NOMO-1 treated with dmso at 0.1 percent for 144 hours (cell line): ENCODE measurements around the gene ZNF511.
"Not testable (repeated sequence)": the region's sequence is repeated elsewhere in the genome, so short reads cannot be mapped to it uniquely, and the experiment has no call there.

Experiments
- DNase-seq: peaks from one replicate; lab custom pipeline; 2025; ENCODE audit not compliant: unreplicated experiment; lab: John Stamatoyannopoulos, UW

ZNF511 gene, protein sequence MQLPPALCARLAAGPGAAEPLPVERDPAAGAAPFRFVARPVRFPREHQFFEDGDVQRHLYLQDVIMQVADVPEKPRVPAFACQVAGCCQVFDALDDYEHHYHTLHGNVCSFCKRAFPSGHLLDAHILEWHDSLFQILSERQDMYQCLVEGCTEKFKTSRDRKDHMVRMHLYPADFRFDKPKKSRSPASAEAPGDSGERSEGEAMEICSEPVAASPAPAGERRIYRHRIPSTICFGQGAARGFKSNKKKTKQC

GRCh38 chr10:133308421-133309099, at the start of gene ZNF511, which contains the start of gene TUBGCP2:
Gene ZNF511 (plus strand): TSS chr10:133308914. CDS start chr10:133308944, 30 bp downstream.
Gene TUBGCP2 (minus strand): TSS chr10:133308872. CDS start chr10:133302941, 5,931 bp downstream.
- peak; percentile 66 for DNase-seq

GRCh38 chr10:133259602-133259989, 49.1 kb upstream of the ZNF511 start:
- no peak for DNase-seq

DNA sequence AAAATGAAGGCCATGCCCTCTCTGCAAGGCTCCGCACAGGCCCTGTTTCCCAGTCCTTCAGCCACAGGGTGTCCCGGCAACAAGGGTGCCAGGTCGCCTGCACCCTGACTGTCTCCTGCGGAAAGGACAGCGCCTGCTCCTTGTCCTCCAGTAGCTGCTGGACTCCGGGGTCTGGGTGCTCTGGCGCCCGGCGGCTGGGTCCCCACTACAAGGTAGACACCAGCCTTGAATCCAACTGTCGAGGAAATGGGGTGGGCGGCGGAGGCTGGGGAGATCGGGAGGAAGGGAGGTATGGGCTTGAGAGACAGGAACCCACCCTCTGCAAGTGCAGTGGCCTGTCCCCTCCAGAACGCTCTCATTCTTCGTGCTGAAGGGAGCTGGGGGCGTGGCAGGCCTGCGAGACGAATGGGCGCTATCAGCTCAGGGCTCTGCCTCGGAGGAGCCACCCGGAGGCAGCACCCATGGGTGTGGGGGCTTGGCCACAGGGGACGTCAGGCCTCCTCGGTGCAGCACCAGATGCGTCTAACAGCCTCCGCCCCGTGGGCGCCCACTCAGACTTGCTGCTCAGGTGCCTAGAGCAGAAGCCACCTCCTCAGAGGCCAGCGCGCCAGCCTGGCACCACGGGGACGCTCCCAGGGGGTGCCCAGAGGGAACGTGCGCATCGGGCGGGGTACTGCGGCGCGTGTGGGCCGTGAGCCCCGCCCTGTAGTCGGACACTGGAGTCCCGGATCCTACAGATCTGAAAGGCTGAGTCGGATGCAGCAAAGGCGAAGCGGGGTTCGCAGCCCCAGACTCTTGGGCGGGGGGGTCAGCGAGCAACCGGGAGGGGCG, 47.6 kb upstream of the ZNF511 start:
- no peak for DNase-seq

DNA sequence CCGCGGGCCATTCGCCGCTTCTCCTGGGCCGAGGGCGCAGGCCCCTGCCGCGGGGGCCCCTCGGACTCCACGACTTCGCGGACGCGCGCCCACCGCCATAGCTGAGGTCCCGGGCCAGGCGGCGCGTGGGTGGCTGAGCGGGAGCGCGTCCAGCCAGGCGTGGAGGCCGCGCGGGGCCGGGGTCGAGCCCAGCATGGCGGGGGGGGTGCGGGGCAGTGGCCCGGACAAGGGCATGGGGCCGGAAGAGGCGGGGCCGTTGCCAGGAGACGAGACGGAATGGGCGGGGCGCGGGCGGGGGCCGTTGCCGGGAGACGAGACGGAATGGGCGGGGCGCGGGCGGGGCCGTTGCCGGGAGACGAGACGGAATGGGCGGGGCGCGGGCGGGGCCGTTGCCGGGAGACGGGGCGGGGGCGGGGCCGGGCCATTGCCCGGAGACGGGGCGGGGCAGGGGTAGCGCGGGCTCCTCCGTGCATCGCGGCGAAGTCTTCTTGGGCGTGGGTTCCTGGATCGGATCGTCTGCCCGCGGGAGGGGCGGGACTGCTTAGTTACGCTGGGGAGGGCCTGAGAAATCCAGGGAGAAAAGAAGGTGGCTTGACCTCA, 46.9 kb upstream of the ZNF511 start:
- DNase-seq, result peak; percentile 32

DNA sequence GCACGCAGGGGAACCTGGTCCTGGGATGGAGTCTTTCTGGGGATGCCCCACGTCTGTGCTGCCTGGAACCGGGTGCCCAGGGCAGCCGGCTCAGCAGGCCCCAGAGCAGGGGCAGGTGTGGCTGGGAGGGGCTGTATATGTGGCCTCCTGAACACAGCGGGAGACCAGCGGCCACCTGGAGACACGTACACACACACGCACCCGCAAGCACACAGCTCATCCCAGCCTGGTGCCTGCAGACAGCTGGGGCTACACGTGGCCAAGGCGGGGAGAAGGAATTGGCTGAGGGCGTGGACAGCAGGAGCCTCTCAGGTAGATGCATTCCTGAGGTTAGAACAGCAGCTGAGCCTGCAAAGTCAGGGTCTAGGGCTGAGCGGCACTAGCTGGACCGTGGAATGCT, 46.0 kb upstream of the ZNF511 start:
- no peak for DNase-seq

GRCh38 chr10:133263674-133264073, 45.0 kb upstream of the ZNF511 start:
- DNase-seq, result no peak

- peak; percentile 48 for DNase-seq
Observed at GRCh38 chr10:133264461-133264860, 44.3 kb upstream of the ZNF511 start.

GRCh38 chr10:133265052-133265451, 43.7 kb upstream of the ZNF511 start:
- not testable (repeated sequence) for DNase-seq

GRCh38 chr10:133266056-133266795, 42.5 kb upstream of the ZNF511 start:
- DNase-seq, result no peak

DNA sequence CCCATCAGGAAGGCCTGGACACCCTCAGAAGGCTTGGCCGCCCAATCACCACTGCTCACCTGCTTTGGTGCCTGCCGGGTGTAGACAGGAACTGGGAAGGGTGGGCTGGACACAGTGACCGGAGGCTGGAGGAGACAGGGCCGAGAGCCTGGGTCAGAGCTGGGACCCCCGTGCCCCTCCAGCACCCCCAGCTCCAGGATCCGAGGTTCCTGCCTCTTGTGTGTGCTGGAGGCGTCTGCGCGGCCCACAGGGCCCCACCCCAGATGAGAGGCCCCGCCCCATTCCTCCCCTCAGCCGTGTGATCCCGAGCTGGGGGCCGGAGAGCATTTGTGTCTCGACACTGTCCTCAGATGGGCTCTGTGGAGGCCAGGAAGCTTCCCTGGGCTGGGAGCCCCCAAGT, 41.4 kb upstream of the ZNF511 start:
- no peak for DNase-seq

- no peak for DNase-seq
Observed at GRCh38 chr10:133267829-133268228, 40.9 kb upstream of the ZNF511 start.

GRCh38 chr10:133268532-133268931, 40.2 kb upstream of the ZNF511 start:
- DNase-seq, result no peak

DNA sequence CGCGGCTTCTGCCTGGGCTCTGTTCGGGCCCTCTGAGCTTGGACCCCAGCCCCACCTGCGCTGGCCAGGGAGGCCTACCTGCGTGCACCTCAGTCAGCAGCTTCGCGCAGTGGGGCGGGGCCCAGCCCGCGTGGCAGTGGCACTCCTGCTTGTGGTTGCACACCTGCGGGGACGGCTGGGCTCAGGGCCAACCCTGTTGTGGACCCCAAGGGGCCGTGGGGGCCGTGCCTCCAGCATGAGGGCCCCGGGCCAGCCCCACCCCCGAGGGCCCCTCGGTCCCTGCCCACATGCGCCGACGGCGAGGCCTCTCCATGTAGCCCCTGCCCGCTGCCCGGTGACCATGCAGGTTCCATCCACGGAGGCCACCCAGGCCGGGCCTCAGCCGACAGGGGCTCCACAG, 39.3 kb upstream of the ZNF511 start:
- DNase-seq, result no peak

DNA sequence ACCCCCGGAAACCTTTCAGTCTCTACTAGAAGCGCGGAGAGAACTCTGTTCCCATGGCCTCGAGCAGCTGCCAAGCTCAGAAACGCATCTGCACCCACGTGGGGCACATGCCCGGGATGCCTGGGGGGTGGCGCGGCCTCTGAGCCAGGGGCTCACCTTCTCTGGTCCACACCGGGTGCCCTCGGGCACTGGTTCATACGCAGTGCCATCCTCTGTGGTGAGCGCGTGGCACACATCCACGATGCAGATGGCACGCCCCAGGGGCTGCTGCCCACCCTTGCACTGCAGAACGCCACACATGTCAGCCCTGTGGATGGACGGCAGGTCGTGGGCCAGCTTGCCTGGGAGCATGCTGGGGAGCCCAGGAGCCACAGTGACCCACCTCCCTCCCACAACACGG, 38.5 kb upstream of the ZNF511 start:
- DNase-seq, result no peak

DNA sequence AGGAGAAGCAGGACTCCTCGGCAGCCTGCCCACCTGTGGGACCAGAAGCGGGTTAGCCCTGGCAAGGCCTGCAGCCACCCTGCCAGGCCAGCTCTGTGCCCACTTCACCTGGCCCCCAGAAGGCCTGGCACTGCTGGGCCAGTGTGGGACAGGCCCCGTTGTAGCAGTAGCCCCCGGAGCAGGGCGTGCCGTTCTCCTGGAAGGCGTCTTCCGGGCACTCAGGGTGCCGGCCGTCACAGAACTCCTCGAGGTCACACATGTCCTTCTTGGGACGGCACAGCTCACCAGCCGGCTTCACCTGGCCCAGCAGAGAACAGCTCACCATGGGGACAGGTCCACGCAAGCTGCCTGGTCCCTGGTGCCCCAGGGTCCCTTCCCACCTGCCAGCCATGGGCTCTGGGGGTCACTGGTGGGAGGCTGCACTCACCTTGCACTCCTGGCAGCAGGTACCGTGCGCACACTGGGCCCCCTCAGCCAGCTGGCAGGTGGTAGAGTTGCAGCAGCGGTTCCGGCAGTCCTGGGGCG, 37.9 kb upstream of the ZNF511 start:
- no peak for DNase-seq

- DNase-seq, result no peak
Observed at GRCh38 chr10:133271521-133272300, 37.0 kb upstream of the ZNF511 start.

GRCh38 chr10:133272301-133272963, 36.3 kb upstream of the ZNF511 start:
- DNase-seq, result no peak

DNA sequence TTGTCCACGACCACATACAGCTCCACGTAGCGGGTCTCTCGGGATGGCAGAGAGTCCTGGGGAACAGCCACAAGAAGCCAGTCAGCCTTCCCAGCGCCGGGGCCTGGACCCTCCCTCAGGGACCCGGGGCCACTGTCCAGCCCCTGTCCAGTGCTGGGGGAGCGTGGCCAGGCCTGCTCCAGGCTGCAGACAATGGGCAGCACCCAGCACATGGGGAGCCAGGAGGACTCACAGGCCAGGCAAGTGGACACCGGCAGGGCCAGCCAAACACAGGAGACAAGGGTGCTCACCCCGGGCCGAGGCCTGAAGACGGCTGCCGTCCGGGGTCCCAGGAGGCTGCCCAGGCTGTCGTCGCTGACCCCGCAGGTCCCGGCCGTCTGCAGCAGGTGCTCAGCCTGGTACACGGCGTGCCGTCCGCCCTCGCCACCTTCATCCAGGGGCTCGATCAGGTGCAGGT, 35.7 kb upstream of the ZNF511 start:
- no peak for DNase-seq

GRCh38 chr10:133273534-133274143, 35.1 kb upstream of the ZNF511 start:
- no peak for DNase-seq
